Chondrocyte (in vitro differentiated cells): ENCODE results near the gene ZNF768. TPM values are rescaled to one million over a fixed set of nuclear protein-coding genes. Genes with fewer than 3 reads are reported as not detected.

ENCODE experiments used
- DNase-seq: peaks from one replicate; pipeline ENCODE4 v3.0.0; 2021; ENCODE audit warnings: mixed read lengths, low spot score
- H3K27ac Mint-ChIP-seq: one replicate; pipeline ENCODE4 v1.8.0; 2021; ENCODE audit warnings: mild to moderate bottlenecking, moderate library complexity, mixed read lengths; ENCODE audit not compliant: unreplicated experiment
- H3K27me3 Mint-ChIP-seq: 2 replicates; pipeline ENCODE4 v1.8.0; 2021; ENCODE audit warnings: low read depth, mixed read lengths
- H3K36me3 Mint-ChIP-seq: 2 replicates; pipeline ENCODE4 v1.8.0; 2021; ENCODE audit warnings: low read depth, mixed read lengths
- H3K4me1 Mint-ChIP-seq: 2 replicates; pipeline ENCODE4 v1.8.0; 2021; ENCODE audit warnings: low read depth, mild to moderate bottlenecking, mixed read lengths
- H3K4me3 Mint-ChIP-seq: one replicate; pipeline ENCODE4 v1.8.0; 2021; ENCODE audit warnings: mild to moderate bottlenecking, moderate library complexity, mixed read lengths; ENCODE audit not compliant: unreplicated experiment
- H3K9me3 Mint-ChIP-seq: 2 replicates; pipeline ENCODE4 v1.8.0; 2021; ENCODE audit warnings: low read depth, mixed read lengths
- total RNA-seq: library from RNA; stranded (reverse); gene quantifications from 3 replicates; pipeline ENCODE4 v1.2.1, GENCODE V29; 2021
- TF ChIP-seq, protein P1 (sequence below): fragments of 200-600 bp; sonication (generic); IDR thresholded peaks from 2 replicates; pipeline ENCODE4 v1.5.0; 2021; ENCODE audit warnings: antibody characterized with exemption, mild to moderate bottlenecking, moderate library complexity

Gene ZNF768
- total RNA-seq, 1 donor from 2014 or later, result 30.0 TPM

DNA sequence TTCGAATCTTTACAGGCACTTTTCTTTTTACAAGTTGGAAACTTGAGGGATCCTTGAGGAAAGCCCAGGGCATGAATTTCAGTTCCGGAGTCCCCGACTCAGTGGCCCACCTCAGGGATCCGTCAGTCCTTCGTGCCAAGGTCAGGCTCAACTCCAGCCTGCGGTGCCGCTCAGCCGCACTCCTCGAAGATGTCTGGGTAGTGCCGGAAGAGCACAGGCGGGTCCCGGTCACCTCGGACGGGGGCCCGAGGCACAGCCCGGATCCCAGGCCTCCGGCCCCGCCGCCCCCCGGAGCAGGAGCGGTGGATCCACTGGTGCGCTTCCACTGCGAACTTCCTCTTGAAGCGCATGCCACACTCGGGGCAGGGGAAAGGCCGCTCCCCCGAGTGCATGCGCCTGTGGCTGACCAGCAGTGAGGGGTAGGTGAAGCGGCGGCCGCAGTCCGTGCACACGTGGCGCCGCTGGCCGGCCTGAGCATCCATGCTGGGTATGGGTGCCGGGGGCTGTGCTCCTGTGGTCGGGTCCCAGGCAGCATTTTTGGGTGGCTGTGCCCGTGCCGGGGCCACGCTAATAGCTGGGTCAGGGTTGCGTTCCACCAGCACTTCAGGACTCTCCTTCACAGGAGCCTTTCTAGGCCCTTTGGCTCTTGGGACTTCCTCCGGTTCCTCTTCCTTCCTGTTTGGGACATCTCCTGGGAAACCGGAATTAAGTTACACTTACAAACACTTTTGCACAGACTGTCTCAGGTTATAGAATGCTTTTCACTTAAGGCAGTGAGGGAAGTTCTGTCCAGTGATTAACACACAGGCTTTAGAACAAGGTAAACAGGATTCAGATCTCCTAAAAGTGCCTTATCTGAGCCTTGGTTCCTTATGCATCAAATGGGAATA lies 43.6 kb upstream of the ZNF768 start:
- no peaks in the 10 kb centered on the region for H3K9me3 Mint-ChIP-seq
- H3K36me3 Mint-ChIP-seq, result no peaks in the 10 kb centered on the region
- DNase-seq, result no peak
- H3K27me3 Mint-ChIP-seq, result no peaks in the 10 kb centered on the region
- TF ChIP-seq, protein P1, sequence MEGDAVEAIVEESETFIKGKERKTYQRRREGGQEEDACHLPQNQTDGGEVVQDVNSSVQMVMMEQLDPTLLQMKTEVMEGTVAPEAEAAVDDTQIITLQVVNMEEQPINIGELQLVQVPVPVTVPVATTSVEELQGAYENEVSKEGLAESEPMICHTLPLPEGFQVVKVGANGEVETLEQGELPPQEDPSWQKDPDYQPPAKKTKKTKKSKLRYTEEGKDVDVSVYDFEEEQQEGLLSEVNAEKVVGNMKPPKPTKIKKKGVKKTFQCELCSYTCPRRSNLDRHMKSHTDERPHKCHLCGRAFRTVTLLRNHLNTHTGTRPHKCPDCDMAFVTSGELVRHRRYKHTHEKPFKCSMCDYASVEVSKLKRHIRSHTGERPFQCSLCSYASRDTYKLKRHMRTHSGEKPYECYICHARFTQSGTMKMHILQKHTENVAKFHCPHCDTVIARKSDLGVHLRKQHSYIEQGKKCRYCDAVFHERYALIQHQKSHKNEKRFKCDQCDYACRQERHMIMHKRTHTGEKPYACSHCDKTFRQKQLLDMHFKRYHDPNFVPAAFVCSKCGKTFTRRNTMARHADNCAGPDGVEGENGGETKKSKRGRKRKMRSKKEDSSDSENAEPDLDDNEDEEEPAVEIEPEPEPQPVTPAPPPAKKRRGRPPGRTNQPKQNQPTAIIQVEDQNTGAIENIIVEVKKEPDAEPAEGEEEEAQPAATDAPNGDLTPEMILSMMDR, result no peak
- H3K27ac Mint-ChIP-seq, result no peak overlapping the region
- no peak overlapping the region for H3K4me3 Mint-ChIP-seq
- H3K4me1 Mint-ChIP-seq, result peaks cover 18% of the 10 kb centered on the region

DNA sequence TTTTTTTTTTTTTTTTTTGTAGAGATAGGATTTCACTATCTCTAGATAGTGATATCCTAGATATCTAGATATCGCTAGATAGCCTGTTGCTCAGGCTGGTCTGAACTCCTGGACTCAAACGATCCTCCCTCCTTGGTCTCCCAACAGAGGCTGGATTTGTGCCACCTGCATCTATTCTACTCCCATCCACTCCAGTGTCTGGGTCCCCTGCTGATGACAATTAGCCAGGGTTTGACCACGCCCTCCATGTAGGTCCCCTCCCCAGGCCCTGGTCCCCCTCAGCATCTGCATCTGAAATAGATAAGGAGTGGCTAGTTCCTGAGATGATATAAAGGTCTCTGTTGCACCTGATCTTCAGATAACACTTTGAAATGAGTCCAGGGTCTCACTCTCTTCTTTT lies 42.9 kb upstream of the ZNF768 start:
- Mint-ChIP-seq H3K27ac (no peak overlapping the region), H3K36me3 (no peaks in the 10 kb centered on the region), H3K9me3 (no peaks in the 10 kb centered on the region), H3K4me1 (peaks cover 18% of the 10 kb centered on the region), H3K27me3 (no peaks in the 10 kb centered on the region), H3K4me3 (no peak overlapping the region)
- no peak for DNase-seq
- TF ChIP-seq, protein P1, result no peak

DNA sequence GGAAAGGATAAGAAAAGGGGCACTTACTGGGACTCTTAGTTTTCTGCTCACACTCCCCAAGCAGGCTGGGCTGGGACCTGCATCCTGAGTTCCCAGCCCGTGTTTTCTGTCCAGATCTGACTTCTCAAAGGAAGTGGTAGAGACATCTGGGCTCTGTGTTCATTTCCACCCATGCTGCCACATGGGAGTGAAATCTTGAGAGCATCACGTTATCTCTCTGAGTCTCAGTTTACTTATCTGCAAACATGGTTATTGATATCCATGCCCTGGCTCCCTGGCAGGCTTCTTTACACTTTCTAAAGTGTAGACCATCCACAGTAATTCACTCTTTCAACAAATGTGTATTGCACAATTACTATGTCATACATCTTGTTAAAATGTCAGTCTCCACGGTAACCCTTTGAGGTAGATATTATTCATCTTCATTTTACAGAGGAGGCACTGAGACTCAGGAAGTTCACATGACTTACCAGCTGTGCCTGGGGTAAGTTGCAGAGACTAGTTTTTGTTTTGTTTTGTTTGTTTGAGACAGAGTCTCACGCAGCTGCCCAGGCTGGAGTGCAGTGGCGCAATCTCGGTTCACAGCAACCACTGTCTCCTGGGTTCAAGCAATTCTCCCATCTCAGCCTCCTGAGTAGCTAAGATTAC lies 41.7 kb upstream of the ZNF768 start:
- TF ChIP-seq, protein P1, result no peak
- Mint-ChIP-seq H3K27me3 (no peaks in the 10 kb centered on the region), H3K9me3 (no peaks in the 10 kb centered on the region), H3K4me1 (peaks cover 16% of the 10 kb centered on the region), H3K4me3 (no peak overlapping the region), H3K36me3 (no peaks in the 10 kb centered on the region), H3K27ac (peak overlapping the region; percentile 32)
- no peak for DNase-seq

DNA sequence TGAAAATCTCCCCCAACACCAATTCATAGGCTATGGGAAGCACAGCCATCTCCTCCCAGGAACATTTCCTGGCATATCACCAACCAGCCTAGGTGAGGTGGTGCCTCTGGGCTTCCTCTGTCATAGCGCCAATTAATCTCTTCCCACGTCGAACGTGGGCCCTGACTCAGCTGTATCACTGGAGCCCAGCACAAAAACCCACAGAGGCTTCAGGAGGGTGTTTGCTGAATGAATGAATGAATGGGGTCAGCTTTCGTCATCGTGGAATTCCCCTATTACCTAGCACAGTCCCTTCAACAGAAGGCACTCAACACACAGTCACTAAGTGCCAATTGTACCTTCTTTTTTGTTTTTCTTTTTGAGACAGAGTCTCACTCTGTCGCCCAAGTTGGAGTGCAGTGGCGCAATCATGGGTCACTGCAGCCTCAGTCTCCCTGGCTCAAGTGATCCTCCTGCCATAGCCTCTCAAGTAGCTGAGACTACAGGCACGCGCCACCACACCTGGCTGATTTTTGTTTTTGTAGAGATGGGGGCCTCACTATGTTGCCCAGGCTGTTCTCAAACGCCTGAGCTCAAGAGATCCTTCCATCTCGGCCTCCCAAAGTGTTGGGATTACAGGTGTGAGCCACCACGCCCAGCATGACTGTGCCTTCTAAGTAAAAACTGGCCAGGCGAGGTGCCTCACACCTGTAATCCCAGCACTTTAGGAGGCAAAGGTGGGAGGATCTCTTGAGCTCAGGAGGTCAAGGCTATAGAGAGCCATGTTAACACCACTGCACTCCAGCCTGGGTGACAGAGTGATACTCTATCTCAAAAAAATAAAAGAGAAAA lies 41.0 kb upstream of the ZNF768 start:
- Mint-ChIP-seq H3K9me3 (no peaks in the 10 kb centered on the region), H3K4me1 (peaks cover 13% of the 10 kb centered on the region), H3K36me3 (no peaks in the 10 kb centered on the region), H3K4me3 (no peak overlapping the region), H3K27ac (no peak overlapping the region), H3K27me3 (no peaks in the 10 kb centered on the region)
- no peak for DNase-seq
- TF ChIP-seq, protein P1, result no peak

DNA sequence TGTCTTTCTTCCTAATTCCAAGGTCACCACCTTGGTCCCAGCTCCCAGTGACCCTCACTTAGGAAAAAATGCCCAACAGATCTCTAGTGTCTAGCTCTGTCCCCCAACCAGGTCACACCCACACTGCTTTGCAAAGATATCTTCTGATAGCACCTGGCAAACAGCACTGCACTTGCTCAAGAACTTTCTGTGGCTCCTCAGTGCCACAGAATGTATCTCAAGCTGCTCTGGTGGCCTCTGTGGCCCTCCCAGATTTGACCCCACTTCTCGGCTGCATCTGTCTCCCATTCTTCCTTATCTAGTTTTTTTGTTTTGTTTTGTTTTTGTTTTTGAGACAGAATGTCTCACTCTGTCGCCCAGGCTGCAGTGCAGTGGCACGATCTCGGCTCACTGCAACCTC lies 40.2 kb upstream of the ZNF768 start:
- Mint-ChIP-seq H3K36me3 (no peaks in the 10 kb centered on the region), H3K4me1 (peaks cover 9% of the 10 kb centered on the region), H3K27ac (no peak overlapping the region), H3K4me3 (no peak overlapping the region), H3K27me3 (no peaks in the 10 kb centered on the region), H3K9me3 (no peaks in the 10 kb centered on the region)
- DNase-seq, result no peak
- TF ChIP-seq, protein P1, result no peak
